Measurements from ENCODE around the gene GPR17.

Gene GPR17

GRCh38 chr2:127614731-127615130 lies 31.2 kb upstream of the GPR17 start:
- no peak for DNase-seq

GRCh38 chr2:127615511-127616166 lies 30.3 kb upstream of the GPR17 start:
- DNase-seq = no peak

- no peak for DNase-seq
Observed at GRCh38 chr2:127618551-127619202, 27.3 kb upstream of the GPR17 start.

GRCh38 chr2:127619203-127619590 lies 26.8 kb upstream of the GPR17 start:
- DNase-seq = no peak

GRCh38 chr2:127619877-127620705 lies 25.9 kb upstream of the GPR17 start:
- DNase-seq = no peak

- DNase-seq = no peak
Observed at GRCh38 chr2:127620866-127621265, 25.1 kb upstream of the GPR17 start.

- DNase-seq = no peak
Observed at GRCh38 chr2:127621981-127622431, 23.9 kb upstream of the GPR17 start.

- no peak for DNase-seq
Observed at GRCh38 chr2:127622561-127623387, 23.2 kb upstream of the GPR17 start.

GRCh38 chr2:127623388-127624319 lies 22.3 kb upstream of the GPR17 start:
- no peak for DNase-seq

GRCh38 chr2:127624320-127624755 lies 21.6 kb upstream of the GPR17 start:
- no peak for DNase-seq

- DNase-seq = no peak
Observed at GRCh38 chr2:127624756-127625571, 21.0 kb upstream of the GPR17 start.

- no peak for DNase-seq
Observed at GRCh38 chr2:127625572-127625951, 20.4 kb upstream of the GPR17 start.

- no peak for DNase-seq
Observed at GRCh38 chr2:127626175-127626574, 19.8 kb upstream of the GPR17 start.

- no peak for DNase-seq
Observed at GRCh38 chr2:127626917-127627739, 18.8 kb upstream of the GPR17 start.

GRCh38 chr2:127627740-127628571 lies 18.0 kb upstream of the GPR17 start:
- no peak for DNase-seq

GRCh38 chr2:127628767-127629614 lies 17.0 kb upstream of the GPR17 start:
- DNase-seq = no peak

GRCh38 chr2:127629637-127630036 lies 16.3 kb upstream of the GPR17 start:
- no peak for DNase-seq
